Natural killer cell treated with Interleukin-12 subunit alpha and Interleukin-12 subunit beta and Interleukin-15 and Interleukin-18, amount 100 ng/mL, for 72 hours (primary cell): ENCODE measurements around the gene PGAP3. TPM values are rescaled to one million over a fixed set of nuclear protein-coding genes. Genes with fewer than 3 reads are reported as not detected.
A peak's percentile ranks its signal among the peaks of the same experiment; 100 is the strongest.

Experiments
- ATAC-seq, 2 donors: fragments of 150-1000 bp; cut with Tn5 transposase in 1 of 2; sonication (Bioruptor Pico), chemical (Tn5 transposase) in 1 of 2; 2 replicates each; pipeline ENCODE4 v1.10.0; 2021
- DNase-seq: peaks from one replicate; pipeline ENCODE4 v3.0.0; 2022; ENCODE audit warnings: low spot score
- H3K27ac Mint-ChIP-seq, 2 donors: 1 replicate in 1 of 2; 2 replicates in 1 of 2; pipeline ENCODE4 v1.8.0; 2022; ENCODE audit warnings: mixed read lengths in 2 of 2, mild to moderate bottlenecking in 1 of 2, moderate library complexity in 1 of 2
- H3K27me3 Mint-ChIP-seq, 2 donors: 1 replicate in 1 of 2; 2 replicates in 1 of 2; pipeline ENCODE4 v1.8.0; 2022; ENCODE audit warnings: mixed read lengths in 2 of 2
- H3K36me3 Mint-ChIP-seq: one replicate; pipeline ENCODE4 v1.8.0; 2022; ENCODE audit warnings: mixed read lengths
- H3K4me1 Mint-ChIP-seq, 2 donors: 1 replicate in 1 of 2; 2 replicates in 1 of 2; pipeline ENCODE4 v1.8.0; 2022; ENCODE audit warnings: low read depth in 2 of 2, mixed read lengths in 2 of 2, mild to moderate bottlenecking in 1 of 2
- H3K4me3 Mint-ChIP-seq: one replicate; pipeline ENCODE4 v1.8.0; 2022; ENCODE audit warnings: mixed read lengths
- H3K9me3 Mint-ChIP-seq: 2 replicates; pipeline ENCODE4 v1.8.0; 2022; ENCODE audit warnings: mixed read lengths
- total RNA-seq, 2 donors: library from RNA; stranded (reverse); gene quantifications; one replicate each; pipeline ENCODE4 v1.2.3, GENCODE V29; 2022

Gene PGAP3
- total RNA-seq, 2 donors from 2014 or later = 8.8 to 13.7 TPM

- no peaks in the 10 kb centered on the region for H3K9me3 Mint-ChIP-seq
- H3K36me3 Mint-ChIP-seq = peaks cover 4% of the 10 kb centered on the region
- peaks cover 23% of the 10 kb centered on the region in 2 donors for H3K4me1 Mint-ChIP-seq
- H3K4me3 Mint-ChIP-seq = no peak overlapping the region
- peak overlapping the region in 1 of 2 donors; percentile 44 for H3K27ac Mint-ChIP-seq
- ATAC-seq (no peak), DNase-seq (no peak)
- peaks cover 13 to 15% of the 10 kb centered on the region in 2 donors for H3K27me3 Mint-ChIP-seq
These were observed 54.2 kb downstream of the PGAP3 start for GRCh38 chr17:39633570-39634183.

GRCh38 chr17:39632153-39632941 lies 55.5 kb downstream of the PGAP3 start:
- no peaks in the 10 kb centered on the region for H3K36me3 Mint-ChIP-seq
- ATAC-seq (no peak), DNase-seq (no peak)
- H3K9me3 Mint-ChIP-seq = no peaks in the 10 kb centered on the region
- H3K27ac Mint-ChIP-seq = no peak overlapping the region
- peaks cover 20 to 25% of the 10 kb centered on the region in 2 donors for H3K27me3 Mint-ChIP-seq
- peaks cover 10 to 11% of the 10 kb centered on the region in 2 donors for H3K4me1 Mint-ChIP-seq
- H3K4me3 Mint-ChIP-seq = no peak overlapping the region

- Mint-ChIP-seq H3K27me3 (peaks cover 23 to 28% of the 10 kb centered on the region in 2 donors), H3K4me3 (no peak overlapping the region), H3K4me1 (peaks cover 9 to 10% of the 10 kb centered on the region in 2 donors), H3K27ac (no peak overlapping the region), H3K36me3 (no peaks in the 10 kb centered on the region), H3K9me3 (no peaks in the 10 kb centered on the region)
- ATAC-seq (no peak), DNase-seq (no peak)
These were observed 56.5 kb downstream of the PGAP3 start for GRCh38 chr17:39631403-39631802.

DNA sequence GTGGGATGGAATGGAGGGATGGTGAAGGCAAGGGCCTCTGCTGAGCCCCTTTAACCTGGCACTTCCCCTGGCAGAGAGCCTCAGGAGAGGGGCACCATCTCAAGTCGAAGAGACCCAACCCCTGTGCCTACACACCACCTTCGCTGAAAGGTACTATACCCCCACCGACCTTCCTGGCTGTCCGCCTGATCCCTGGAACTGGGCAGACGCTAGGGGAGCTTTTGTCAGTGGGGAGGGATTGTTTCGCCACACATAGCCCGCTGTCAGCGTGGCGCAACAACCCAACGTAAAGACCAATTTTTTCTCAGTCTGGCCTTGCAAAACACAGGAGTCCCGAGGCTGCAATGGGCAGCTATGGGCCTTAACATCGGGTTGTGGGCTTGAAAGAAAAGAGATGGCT lies 58.0 kb downstream of the PGAP3 start:
- peaks cover 8 to 12% of the 10 kb centered on the region in 2 donors for H3K4me1 Mint-ChIP-seq
- H3K9me3 Mint-ChIP-seq = no peaks in the 10 kb centered on the region
- no peaks in the 10 kb centered on the region for H3K36me3 Mint-ChIP-seq
- ATAC-seq (no peak), DNase-seq (no peak)
- H3K4me3 Mint-ChIP-seq = no peak overlapping the region
- peaks cover 33 to 36% of the 10 kb centered on the region in 2 donors for H3K27me3 Mint-ChIP-seq
- no peak overlapping the region for H3K27ac Mint-ChIP-seq

DNA sequence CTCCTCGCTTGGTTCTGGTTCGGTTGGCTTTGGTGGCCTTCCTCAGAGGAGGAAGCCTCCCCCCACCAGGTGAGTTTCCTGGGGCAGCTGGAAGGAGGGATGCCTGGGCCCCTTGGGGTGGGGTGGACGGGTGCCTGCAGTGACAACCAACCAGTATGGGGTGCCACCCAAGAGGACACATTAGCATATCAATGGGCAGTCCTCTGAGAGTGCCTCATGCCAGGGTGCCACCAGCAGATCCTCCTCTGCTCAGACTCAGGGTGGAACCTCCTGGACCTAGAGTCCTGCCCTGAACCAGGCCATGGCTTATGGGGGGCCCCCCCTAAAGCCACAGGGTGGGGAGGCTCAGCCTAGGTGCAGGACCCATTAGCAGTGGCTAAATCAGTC lies 58.4 kb downstream of the PGAP3 start:
- peaks cover 4 to 13% of the 10 kb centered on the region in 2 donors for H3K4me1 Mint-ChIP-seq
- no peak overlapping the region for H3K4me3 Mint-ChIP-seq
- no peak for ATAC-seq
- no peaks in the 10 kb centered on the region for H3K36me3 Mint-ChIP-seq
- H3K27ac Mint-ChIP-seq = no peak overlapping the region
- H3K9me3 Mint-ChIP-seq = no peaks in the 10 kb centered on the region
- peaks cover 35 to 36% of the 10 kb centered on the region in 2 donors for H3K27me3 Mint-ChIP-seq
- DNase-seq = no peak

DNA sequence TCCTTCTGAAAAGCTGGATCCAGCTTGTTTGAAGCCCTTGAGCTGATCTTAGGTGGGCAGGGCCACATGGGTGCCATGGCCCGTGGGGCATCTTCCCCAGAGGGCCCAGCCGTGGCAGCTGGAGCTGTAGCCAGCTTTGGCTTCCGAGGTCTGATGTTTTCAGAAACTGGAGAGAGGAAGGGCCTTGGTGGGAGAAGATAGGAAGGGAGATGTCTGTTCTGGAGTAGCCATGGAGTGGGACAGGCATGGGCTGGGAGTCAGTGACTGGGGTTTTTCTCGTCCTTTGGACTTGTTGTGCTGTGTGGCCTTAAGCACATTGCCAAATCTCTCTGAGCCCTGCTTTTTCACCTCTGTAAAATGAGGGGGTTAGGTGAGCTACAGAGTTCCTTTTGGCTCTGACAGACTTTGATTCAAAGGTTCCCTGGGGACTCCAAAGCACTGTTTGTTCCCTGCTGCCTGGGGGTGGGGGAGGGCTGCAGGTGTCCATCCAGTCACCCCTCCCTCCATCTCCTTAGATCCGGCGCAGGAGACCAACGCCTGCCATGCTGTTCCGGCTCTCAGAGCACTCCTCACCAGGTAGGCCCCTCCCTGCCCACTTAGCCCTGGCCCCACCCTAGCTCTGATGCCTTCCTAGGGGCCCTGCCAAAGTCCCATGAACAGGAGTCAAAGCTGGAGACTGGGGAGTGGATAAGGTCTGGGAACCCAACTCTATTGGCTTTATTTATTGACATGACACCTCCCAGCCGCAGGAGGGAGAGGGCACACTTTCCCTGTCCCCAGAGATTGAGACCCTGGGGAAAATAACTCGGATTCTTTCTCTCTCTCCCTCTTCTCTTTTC lies 59.0 kb downstream of the PGAP3 start:
- H3K4me3 Mint-ChIP-seq = no peak overlapping the region
- H3K27me3 Mint-ChIP-seq = peaks cover 36% of the 10 kb centered on the region in 2 donors
- no peak overlapping the region for H3K27ac Mint-ChIP-seq
- no peaks in the 10 kb centered on the region for H3K36me3 Mint-ChIP-seq
- H3K9me3 Mint-ChIP-seq = no peaks in the 10 kb centered on the region
- DNase-seq (no peak), ATAC-seq (no peak)
- peaks cover 0 to 11% of the 10 kb centered on the region in 2 donors for H3K4me1 Mint-ChIP-seq

GRCh38 chr17:39627712-39628516 lies 59.9 kb downstream of the PGAP3 start:
- no peaks in the 10 kb centered on the region for H3K36me3 Mint-ChIP-seq
- no peaks in the 10 kb centered on the region for H3K9me3 Mint-ChIP-seq
- no peak overlapping the region for H3K4me3 Mint-ChIP-seq
- DNase-seq (no peak), ATAC-seq (no peak)
- H3K4me1 Mint-ChIP-seq = peaks cover 8 to 14% of the 10 kb centered on the region in 2 donors
- peaks cover 36% of the 10 kb centered on the region in 2 donors for H3K27me3 Mint-ChIP-seq
- H3K27ac Mint-ChIP-seq = no peak overlapping the region

DNA sequence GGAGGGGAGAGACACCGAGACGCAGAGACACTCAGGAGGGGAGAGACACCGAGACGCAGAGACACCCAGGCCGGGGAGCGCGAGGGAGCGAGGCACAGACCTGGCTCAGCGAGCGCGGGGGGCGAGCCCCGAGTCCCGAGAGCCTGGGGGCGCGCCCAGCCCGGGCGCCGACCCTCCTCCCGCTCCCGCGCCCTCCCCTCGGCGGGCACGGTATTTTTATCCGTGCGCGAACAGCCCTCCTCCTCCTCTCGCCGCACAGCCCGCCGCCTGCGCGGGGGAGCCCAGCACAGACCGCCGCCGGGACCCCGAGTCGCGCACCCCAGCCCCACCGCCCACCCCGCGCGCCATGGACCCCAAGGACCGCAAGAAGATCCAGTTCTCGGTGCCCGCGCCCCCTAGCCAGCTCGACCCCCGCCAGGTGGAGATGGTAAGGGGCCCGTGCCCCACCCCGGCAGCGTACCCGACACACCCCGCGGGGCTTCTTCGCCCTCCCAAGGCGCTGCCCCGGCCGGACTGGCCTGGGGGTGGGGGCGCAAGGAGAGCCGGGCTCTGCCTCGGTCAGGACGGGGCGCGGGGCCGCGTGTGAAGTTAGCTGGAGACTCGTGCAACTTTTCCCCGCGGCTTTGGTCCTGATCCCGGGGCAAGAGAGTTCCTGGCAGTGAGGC lies 60.7 kb downstream of the PGAP3 start:
- H3K27ac Mint-ChIP-seq = no peak overlapping the region
- H3K4me3 Mint-ChIP-seq = no peak overlapping the region
- ATAC-seq (no peak), DNase-seq (no peak)
- H3K4me1 Mint-ChIP-seq = peaks cover 15 to 16% of the 10 kb centered on the region in 2 donors
- H3K27me3 Mint-ChIP-seq = peaks cover 36% of the 10 kb centered on the region in 2 donors
- H3K9me3 Mint-ChIP-seq = no peaks in the 10 kb centered on the region
- H3K36me3 Mint-ChIP-seq = no peaks in the 10 kb centered on the region

DNA sequence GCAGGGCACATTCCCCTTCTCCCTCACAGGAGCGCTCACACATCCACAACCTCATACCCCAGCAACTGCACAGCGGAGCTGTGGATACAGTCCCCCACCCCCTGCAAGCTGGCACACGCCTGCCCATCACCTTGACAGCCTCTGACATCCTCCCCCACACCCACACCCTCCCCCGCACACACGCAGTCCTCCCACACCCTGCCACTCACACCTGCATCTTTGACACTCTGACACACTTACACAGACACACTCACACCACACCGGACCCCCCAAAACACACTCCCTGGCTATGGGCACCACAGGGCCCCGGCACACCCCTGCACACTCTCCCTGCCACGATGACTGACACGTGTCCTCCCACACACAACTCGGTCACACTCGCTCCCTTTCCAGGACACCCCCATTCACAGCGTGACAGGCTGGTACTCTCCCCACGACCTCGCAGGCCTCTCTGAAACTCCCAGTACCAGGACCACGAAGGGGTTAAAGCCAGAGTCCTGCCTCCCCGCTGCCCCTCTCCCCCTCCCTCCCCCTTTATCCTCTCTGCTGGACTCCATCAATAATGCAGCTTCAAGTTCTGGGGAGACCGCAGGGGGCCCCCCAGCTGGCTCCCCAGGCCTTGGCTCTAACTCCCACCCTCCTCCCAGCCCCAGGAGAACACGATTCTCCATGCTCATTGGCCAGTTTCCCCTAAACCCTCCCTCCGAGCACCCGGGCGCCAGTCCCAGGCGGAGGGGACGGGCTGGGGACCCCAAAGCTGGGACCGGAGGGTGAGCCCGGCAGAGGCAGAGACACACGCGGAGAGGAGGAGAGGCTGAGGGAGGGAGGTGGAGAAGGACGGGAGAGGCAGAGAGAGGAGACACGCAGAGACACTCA lies 61.4 kb downstream of the PGAP3 start, which contains the start of gene PPP1R1B:
Gene PPP1R1B, plus strand, starts transcription at position 782 of the 876 bp plus-strand sequence. CDS start 441 bp downstream, outside the sequence.
- peaks cover 30 to 31% of the 10 kb centered on the region in 2 donors for H3K27me3 Mint-ChIP-seq
- peaks cover 20 to 21% of the 10 kb centered on the region in 2 donors for H3K4me1 Mint-ChIP-seq
- ATAC-seq (no peak), DNase-seq (no peak)
- no peak within 1 kb of the TSS for H3K27ac Mint-ChIP-seq
- no peaks in the 10 kb centered on the region for H3K36me3 Mint-ChIP-seq
- peak within 1 kb of the TSS; percentile 14 for H3K4me3 Mint-ChIP-seq
- no peaks in the 10 kb centered on the region for H3K9me3 Mint-ChIP-seq

- Mint-ChIP-seq H3K27ac (no peak overlapping the region), H3K36me3 (no peaks in the 10 kb centered on the region), H3K4me1 (peaks cover 18 to 20% of the 10 kb centered on the region in 2 donors), H3K4me3 (no peak overlapping the region), H3K9me3 (no peaks in the 10 kb centered on the region), H3K27me3 (peaks cover 24 to 25% of the 10 kb centered on the region in 2 donors)
- ATAC-seq (no peak), DNase-seq (no peak)
These were observed 62.6 kb downstream of the PGAP3 start for GRCh38 chr17:39625198-39625785.

GRCh38 chr17:39624313-39624712 lies 63.5 kb downstream of the PGAP3 start:
- H3K27ac Mint-ChIP-seq = no peak overlapping the region
- H3K4me1 Mint-ChIP-seq = peaks cover 18 to 20% of the 10 kb centered on the region in 2 donors
- ATAC-seq (no peak), DNase-seq (no peak)
- peaks cover 24 to 25% of the 10 kb centered on the region in 2 donors for H3K27me3 Mint-ChIP-seq
- no peaks in the 10 kb centered on the region for H3K36me3 Mint-ChIP-seq
- no peaks in the 10 kb centered on the region for H3K9me3 Mint-ChIP-seq
- H3K4me3 Mint-ChIP-seq = no peak overlapping the region
